Breast epithelium (tissue), 4 donors: ENCODE measurements around the gene TANGO2. TPM values are rescaled to one million over a fixed set of nuclear protein-coding genes. Genes with fewer than 3 reads are reported as not detected.

Source experiments
- DNase-seq, 2 donors: peaks; one replicate each; pipeline ENCODE4 v3.0.0-alpha.2; 2019; ENCODE audit warnings: low spot score in 2 of 2
- H3K27ac ChIP-seq, 2 donors: fragments of 200-600 bp; sonication (generic) in 1 of 2; one replicate each; pipeline ENCODE4 v1.5.1; 2016 to 2019; ENCODE audit warnings: mild to moderate bottlenecking in 1 of 2
- H3K27me3 ChIP-seq, 2 donors: fragments of 200-600 bp; sonication (generic) in 1 of 2; one replicate each; pipeline versions ENCODE4 v1.5.1 to v1.6.0; 2017 to 2019; ENCODE audit warnings: control low read depth in 1 of 2, mild to moderate bottlenecking in 1 of 2
- H3K36me3 ChIP-seq: fragments of 200-600 bp; one replicate; pipeline ENCODE4 v1.5.1; 2019
- H3K4me1 ChIP-seq, 2 donors: fragments of 200-600 bp; sonication (generic); one replicate each; pipeline ENCODE4 v1.5.1; 2016 to 2019; ENCODE audit warnings: control low read depth in 1 of 2
- H3K4me3 ChIP-seq, 3 donors: fragments of 200-600 bp; sonication (generic); 1 replicate in 2 of 3; 2 replicates in 1 of 3; pipeline ENCODE4 v1.5.1; 2016 to 2019; ENCODE audit warnings: mild to moderate bottlenecking in 3 of 3, moderate library complexity in 2 of 3
- H3K9me3 ChIP-seq, 2 donors: fragments of 200-600 bp; sonication (generic) in 1 of 2; one replicate each; pipeline ENCODE4 v1.5.1; 2016 to 2019; ENCODE audit warnings: control low read depth in 1 of 2
- CTCF ChIP-seq, 3 donors: fragments of 450-650 bp; IDR thresholded peaks; one replicate each; pipeline ENCODE4 v1.5.1; 2016 to 2017; ENCODE audit warnings: antibody characterized with exemption in 3 of 3, mild to moderate bottlenecking in 3 of 3, moderate library complexity in 3 of 3
- POLR2A ChIP-seq: fragments of 450-650 bp; IDR thresholded peaks from one replicate; pipeline ENCODE4 v1.6.1; 2016; ENCODE audit warnings: antibody characterized with exemption, mild to moderate bottlenecking, moderate library complexity
- POLR2AphosphoS5 ChIP-seq, 3 donors: sonication (generic); formaldehyde crosslinking; IDR thresholded peaks; one replicate each; pipeline ENCODE4 v1.6.1; 2017; ENCODE audit warnings: antibody characterized with exemption in 3 of 3
- intact Hi-C: fragments of 100-400 bp; cut with DNase I; formaldehyde crosslinking; loops from one replicate; pipeline ENCODE4 v1.15.1; 2023; ENCODE audit warnings: low total_unique reads
- total RNA-seq, 3 donors: library from RNA; depleted of rRNA; stranded (reverse); fragments of >200 nt; gene quantifications; one replicate each; pipeline ENCODE4 v1.1.0, GENCODE V29; 2016

Gene TANGO2
- total RNA-seq, 3 donors from 2014 or later, result 25.9 to 55.4 (median 33.4) TPM

GRCh38 chr22:20036535-20037392 is 15.9 kb downstream of the TANGO2 start:
- Histone ChIP-seq H3K27ac (no peak overlapping the region), H3K4me1 (peaks cover 0 to 4% of the 10 kb centered on the region in 2 donors), H3K4me3 (no peak overlapping the region), H3K27me3 (no peaks in the 10 kb centered on the region), H3K9me3 (no peaks in the 10 kb centered on the region), H3K36me3 (no peaks in the 10 kb centered on the region)
- no peak for DNase-seq
- TF ChIP-seq CTCF (IDR thresholded peaks at IDR 0.05) (no peak), POLR2AphosphoS5 (IDR thresholded peaks at IDR 0.05) (no peak), POLR2A (no peak)
- intact Hi-C loops, result no loop called here

GRCh38 chr22:20037419-20037818 is 16.5 kb downstream of the TANGO2 start:
- intact Hi-C loops, result no loop called here
- H3K4me1 ChIP-seq, result peaks cover 0 to 4% of the 10 kb centered on the region in 2 donors
- no peak overlapping the region for H3K27ac ChIP-seq
- TF ChIP-seq CTCF (IDR thresholded peaks at IDR 0.05), result no peak
- no peak for TF ChIP-seq POLR2A
- no peak for TF ChIP-seq POLR2AphosphoS5 (IDR thresholded peaks at IDR 0.05)
- no peak for DNase-seq
- no peaks in the 10 kb centered on the region for H3K9me3 ChIP-seq
- no peaks in the 10 kb centered on the region for H3K27me3 ChIP-seq
- no peak overlapping the region for H3K4me3 ChIP-seq
- no peaks in the 10 kb centered on the region for H3K36me3 ChIP-seq

- Histone ChIP-seq H3K36me3 (no peaks in the 10 kb centered on the region), H3K27me3 (no peaks in the 10 kb centered on the region), H3K27ac (no peak overlapping the region), H3K9me3 (no peaks in the 10 kb centered on the region), H3K4me3 (no peak overlapping the region), H3K4me1 (peaks cover 0 to 4% of the 10 kb centered on the region in 2 donors)
- DNase-seq, result no peak
- intact Hi-C loops, result no loop called here
- TF ChIP-seq POLR2AphosphoS5 (IDR thresholded peaks at IDR 0.05), result no peak
These were observed 17.7 kb downstream of the TANGO2 start for GRCh38 chr22:20038574-20038973.

- intact Hi-C loops, result no loop called here
- H3K36me3 ChIP-seq, result no peaks in the 10 kb centered on the region
- H3K9me3 ChIP-seq, result no peaks in the 10 kb centered on the region
- DNase-seq, result no peak
- H3K4me3 ChIP-seq, result no peak overlapping the region
- no peak overlapping the region for H3K27ac ChIP-seq
- peaks cover 0 to 4% of the 10 kb centered on the region in 2 donors for H3K4me1 ChIP-seq
- no peaks in the 10 kb centered on the region for H3K27me3 ChIP-seq
- TF ChIP-seq POLR2A (no peak), POLR2AphosphoS5 (IDR thresholded peaks at IDR 0.05) (no peak), CTCF (IDR thresholded peaks at IDR 0.05) (no peak)
These were observed 18.9 kb downstream of the TANGO2 start for GRCh38 chr22:20039683-20040325.

- Histone ChIP-seq H3K36me3 (no peaks in the 10 kb centered on the region), H3K27ac (no peak overlapping the region), H3K4me3 (no peak overlapping the region), H3K9me3 (no peaks in the 10 kb centered on the region), H3K4me1 (peaks cover 0 to 4% of the 10 kb centered on the region in 2 donors), H3K27me3 (no peaks in the 10 kb centered on the region)
- no peak for TF ChIP-seq CTCF (IDR thresholded peaks at IDR 0.05)
- no peak for TF ChIP-seq POLR2A
- no peak for DNase-seq
- intact Hi-C loops, result no loop called here
These were observed 19.7 kb downstream of the TANGO2 start for GRCh38 chr22:20040327-20041200.
